8988T (cell line): ENCODE data around the gene MORC4.
"Not testable (repeated sequence)": the region's sequence is repeated elsewhere in the genome, so short reads cannot be mapped to it uniquely, and the experiment has no call there.

Experiments
- DNase-seq: peaks from one replicate; pipeline ENCODE4 v3.0.0; 2011

Gene MORC4

DNA sequence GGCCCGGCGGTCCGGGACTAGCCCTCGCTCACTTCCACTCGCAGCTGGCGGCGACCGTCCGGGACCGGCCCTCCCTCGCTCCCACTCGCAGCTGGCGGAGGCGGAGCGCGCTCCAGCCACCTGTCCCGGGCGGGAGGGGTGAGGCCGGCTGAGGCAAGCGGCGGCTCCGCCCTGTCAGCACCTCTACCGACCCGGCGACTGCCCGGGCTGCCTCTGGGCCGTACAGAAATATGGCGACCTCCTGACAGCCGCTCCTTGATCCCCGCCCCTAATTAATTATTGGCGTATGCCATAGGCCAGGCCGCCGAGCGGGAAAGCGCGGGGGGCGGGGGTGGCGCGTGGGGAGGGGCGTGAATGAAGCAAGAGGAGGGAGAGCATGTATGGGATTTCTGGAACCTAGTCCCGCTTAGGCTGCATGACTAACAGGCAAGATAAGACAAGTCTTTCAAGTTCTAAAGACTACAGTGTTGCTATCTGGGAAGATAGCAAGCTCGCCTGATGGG, at the start of gene MORC4:
MORC4 (minus strand) TSS at position 200 of the 503 bp plus-strand sequence. CDS start 243 bp downstream, outside the sequence.
- DNase-seq, result peak; percentile 32

DNA sequence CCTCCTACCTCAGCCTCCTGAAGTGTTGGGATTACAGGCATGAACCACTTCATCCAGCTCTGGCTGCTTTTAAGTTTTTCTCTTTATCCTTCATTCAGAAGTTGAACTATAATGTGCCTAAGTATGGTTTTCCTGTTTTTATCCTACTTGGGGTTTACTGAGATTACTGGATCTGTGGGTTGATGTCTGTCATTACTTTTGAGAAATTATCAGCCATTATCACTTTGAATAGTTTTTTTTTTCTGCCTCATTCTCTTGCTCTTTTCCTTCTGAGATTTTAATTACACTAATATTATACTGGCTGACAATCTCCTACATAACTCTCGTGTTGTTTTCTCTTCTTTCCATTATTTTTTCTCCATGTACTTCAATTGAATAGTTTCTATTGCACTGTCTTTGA, 47.6 kb upstream of the MORC4 start:
- no peak for DNase-seq

DNA sequence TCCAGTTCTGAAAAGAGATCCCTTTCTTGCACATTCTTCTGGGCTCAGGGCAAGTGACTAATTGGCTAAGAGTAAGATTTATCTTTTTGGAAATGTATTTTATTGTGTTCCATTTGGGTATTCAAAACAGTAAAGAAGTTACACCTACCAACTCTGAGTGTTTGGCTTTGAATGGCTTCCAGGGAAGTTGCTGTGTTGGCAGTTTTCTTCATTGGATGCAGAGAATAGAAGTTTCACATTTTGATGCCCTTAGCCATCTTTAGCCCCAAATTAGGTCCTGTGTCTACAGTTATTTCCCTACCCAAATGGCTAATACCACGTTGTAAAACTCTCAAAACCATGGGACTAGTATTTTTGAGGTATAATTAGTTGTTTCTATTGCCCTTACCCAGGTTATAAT, 29.7 kb upstream of the MORC4 start:
- no peak for DNase-seq

- no peak for DNase-seq
These were observed 25.5 kb upstream of the MORC4 start for GRCh38 chrX:107025545-107025944.

DNA sequence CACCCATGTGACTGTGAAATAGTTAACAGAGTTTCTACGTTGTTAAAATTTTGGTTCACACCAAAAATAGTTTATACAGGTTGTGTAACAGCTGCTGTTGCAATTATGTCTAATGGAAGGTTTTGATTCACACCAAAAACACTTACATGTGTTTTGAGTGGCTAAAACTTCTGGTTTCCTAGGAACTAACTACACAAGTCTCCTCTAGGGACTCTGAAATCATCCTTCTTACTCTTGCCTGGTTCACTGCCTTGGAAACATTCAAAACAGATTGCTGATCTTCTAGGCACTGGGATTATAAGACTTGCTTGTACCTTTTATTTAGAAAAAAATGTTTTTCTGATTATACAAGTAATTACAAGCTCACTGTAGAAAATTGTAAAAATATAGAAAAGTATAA, 14.9 kb upstream of the MORC4 start:
- no peak for DNase-seq

GRCh38 chrX:107008034-107008433, 8.0 kb upstream of the MORC4 start:
- no peak for DNase-seq

DNA sequence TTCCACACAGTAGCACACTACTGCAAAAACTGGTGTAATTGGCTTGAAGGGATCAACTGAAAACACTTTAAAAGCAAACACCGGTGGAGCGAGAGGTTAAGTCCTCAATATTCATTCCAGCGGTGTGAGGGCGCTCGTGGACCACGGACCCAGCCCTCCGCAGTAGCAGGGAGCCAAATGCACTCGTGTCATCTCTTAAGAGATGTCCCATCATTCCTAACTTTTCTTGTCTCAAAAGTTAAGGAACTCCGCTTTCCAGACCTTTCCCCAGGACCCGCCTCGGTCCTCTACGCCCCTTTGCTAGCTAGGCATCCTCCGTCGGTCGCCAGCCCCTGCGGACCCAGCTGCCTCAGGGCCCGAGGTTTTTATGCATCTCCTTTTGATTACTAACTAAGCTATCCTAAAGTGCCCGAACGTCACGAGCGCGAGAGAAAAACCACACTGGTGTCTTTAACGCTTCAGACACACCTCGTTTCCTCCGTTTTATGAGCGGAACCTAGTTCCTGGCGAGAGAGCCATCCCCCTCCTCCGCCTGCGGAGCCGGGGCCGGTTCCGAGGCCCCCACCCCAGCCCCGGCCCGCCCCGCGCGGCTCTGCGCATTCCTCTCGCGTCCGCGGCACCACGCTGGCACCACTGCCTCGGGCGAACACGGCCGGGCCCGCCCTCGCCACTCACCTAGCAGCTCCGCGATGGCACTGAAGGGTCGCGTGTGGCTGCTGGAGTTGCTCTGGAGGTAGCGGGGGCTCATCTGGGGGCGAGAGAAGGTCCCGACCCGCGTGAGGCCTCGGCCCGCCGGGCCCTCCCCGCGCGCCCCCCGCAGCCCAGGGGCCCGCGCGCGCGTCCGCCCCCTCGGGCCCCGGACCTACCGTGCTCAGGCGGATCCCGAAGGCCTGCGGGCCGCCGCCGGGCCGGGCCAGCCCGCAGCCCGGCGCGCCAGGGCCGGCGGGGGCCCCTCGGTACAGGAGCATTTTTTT, 723 bp downstream of the MORC4 start:
- DNase-seq, result no peak

GRCh38 chrX:106997611-106998010, 2.4 kb downstream of the MORC4 start:
- DNase-seq, result no peak

DNA sequence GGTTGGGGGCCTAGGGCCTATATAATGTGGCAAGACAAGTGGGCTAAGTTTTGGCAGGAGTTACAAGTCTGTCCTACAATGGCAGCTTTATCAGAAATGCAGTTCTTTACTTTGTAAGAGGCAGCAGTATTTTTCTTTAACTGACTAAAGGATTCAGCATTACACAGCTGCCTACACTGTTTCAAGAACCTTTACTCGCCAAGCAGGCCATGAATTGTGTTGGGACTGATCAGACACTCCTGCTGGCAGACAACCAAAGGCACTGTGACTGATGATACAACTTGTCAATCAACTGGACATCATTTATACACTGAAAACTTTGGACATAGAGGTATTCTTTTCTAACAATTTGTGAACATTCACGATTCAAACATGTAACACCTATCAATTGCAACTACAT, 4.3 kb downstream of the MORC4 start:
- no peak for DNase-seq

DNA sequence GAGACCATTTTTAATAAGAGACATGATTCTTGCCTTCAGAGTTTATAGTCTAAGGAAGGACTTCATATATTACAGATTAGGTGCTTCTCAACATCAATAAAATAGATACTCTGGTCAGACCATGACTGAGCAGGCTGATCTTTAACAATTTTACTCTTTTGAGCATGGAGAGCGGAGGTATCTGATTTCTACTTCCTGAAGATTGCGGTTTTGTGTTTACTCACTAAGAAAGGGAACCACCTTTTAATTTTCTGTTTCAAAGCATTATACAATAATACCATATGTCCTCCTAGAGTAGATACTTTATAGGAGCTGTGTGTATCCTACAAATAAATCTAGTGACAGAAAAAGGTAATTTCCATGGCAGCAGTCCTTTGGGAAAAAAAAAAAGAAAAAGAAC, 12.5 kb downstream of the MORC4 start:
- DNase-seq, result no peak

- no peak for DNase-seq
These were observed 18.9 kb downstream of the MORC4 start for GRCh38 chrX:106980952-106981626.

DNA sequence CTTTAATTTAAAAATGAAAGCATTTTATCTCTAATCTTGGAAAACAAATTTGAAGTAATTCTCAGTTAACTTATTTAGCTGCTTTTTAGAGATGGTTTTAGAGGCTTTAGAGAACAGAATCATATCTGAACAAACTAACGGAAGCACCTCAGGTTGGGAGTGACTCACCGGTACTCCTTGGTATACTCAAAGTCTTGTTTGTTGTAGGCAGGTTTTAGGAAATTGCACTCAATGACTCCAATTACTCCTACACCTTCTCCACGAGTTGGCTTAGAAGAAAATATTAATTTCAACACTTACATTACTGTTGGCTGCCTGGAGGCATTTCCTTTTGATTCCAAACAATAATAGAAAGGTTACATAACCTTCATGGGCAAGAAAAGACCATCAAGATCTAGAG, 23.6 kb downstream of the MORC4 start:
- DNase-seq, result no peak

DNA sequence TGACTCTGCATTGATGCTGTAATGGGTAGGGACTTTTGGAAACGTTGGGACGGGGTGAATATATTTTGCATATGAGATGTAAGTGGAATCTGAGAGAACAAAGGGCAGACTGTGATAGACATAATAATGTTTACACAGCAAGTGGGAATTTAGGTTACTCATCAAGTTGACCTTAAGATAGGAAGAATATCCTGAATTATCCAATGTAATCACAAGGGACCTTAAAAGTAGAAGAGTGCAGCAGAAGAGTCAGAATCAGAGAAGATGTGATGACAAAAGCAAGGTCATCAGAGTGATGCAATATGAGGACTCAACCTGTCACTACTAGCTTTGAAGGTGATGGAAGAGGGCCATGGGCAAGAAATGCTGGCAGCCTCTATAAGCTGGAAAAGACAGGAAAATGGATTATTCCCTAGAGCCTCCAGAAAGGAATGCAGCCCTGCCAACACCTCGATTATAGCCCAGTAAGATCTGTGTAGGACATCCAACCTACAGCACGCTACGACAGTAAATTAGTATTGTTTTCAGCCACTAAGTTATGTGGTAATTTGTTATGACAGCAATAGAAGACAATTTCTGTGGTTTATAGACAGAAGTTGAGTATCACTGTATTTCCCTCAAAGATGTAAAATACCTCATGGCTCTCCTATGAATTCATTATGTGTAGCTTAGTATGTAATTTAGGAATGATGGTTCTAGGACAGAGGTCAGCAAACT, 26.4 kb downstream of the MORC4 start:
- no peak for DNase-seq

DNA sequence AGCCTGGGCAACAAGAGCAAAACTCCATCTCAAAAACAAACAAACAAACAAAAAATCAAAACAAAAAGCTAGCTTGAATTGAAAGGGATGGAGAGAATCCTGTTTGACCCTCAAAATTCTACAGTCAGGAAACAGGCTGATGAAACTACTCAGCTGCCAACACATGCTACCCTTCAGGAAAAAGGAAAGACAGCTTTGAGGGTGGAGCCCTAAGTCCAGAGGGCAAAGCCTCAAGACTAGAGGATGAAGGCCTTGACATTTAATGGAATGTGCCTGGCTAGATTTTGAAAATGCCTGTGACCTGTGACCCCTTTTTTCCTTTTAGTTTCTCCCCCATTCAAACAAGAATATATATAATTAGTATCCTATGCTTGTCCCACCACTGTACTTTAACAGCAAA, 27.1 kb downstream of the MORC4 start:
- DNase-seq, result no peak

- not testable (repeated sequence) for DNase-seq
These were observed 33.5 kb downstream of the MORC4 start for GRCh38 chrX:106966547-106966946.

- no peak for DNase-seq
These were observed 35.7 kb downstream of the MORC4 start for GRCh38 chrX:106964290-106964689.

GRCh38 chrX:106963111-106963510, 36.9 kb downstream of the MORC4 start:
- DNase-seq, result no peak

DNA sequence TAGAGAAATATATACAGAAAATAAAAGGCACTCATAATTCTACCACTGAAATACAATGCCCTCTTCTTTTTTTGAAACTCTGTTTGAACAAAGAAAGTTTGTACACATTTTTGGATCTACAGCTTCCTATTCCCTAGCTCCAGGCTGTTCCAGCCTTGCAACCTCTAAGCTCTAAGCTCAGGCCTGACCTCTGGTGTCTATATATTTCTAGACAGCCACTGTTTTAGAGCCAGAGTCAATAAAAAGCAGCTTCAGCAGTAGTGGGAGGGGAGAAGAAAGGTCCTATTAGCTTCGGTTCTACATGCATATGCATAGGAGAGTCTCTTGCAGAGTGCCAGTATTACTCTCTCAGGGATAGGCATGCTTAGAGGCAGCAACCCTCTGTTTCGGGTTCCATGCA, 40.1 kb downstream of the MORC4 start:
- DNase-seq, result peak; percentile 11

GRCh38 chrX:106957856-106958255, 42.2 kb downstream of the MORC4 start:
- no peak for DNase-seq

- no peak for DNase-seq
These were observed 44.8 kb downstream of the MORC4 start for GRCh38 chrX:106955004-106955772.

- no peak for DNase-seq
These were observed 46.0 kb downstream of the MORC4 start for GRCh38 chrX:106954041-106954440.

- DNase-seq, result no peak
These were observed 47.0 kb downstream of the MORC4 start for GRCh38 chrX:106952988-106953387.
